OCI-LY1 (cell line): ENCODE measurements around the gene VCX3B.

ENCODE experiments used
- H2AFZ ChIP-seq: fragments of 200-600 bp; sonication (generic), shearing (Covaris generic); 2 replicates; pipeline ENCODE4 v1.6.0; 2014; ENCODE audit warnings: antibody characterized with exemption, mild to moderate bottlenecking, low read length
- H3F3A ChIP-seq: fragments of 200-600 bp; sonication (generic), shearing (Covaris generic); 2 replicates; pipeline ENCODE4 v1.6.0; 2014; ENCODE audit warnings: mild to moderate bottlenecking, antibody characterized with exemption, low read length, moderate library complexity; ENCODE audit not compliant: insufficient read depth
- H3K27ac ChIP-seq: fragments of 200-600 bp; sonication (generic); 2 replicates; pipeline ENCODE4 v1.5.1; 2014; ENCODE audit warnings: low read length, mixed run types, mild to moderate bottlenecking, low read depth; ENCODE audit not compliant: poor library complexity, severe bottlenecking
- H3K27me3 ChIP-seq: fragments of 200-600 bp; sonication (generic); 2 replicates; pipeline ENCODE4 v1.6.0; 2014; ENCODE audit warnings: antibody characterized with exemption, mild to moderate bottlenecking, low read length, moderate library complexity; ENCODE audit not compliant: insufficient read depth
- H3K36me3 ChIP-seq: fragments of 200-600 bp; sonication (generic); 2 replicates; pipeline ENCODE4 v1.6.1; 2014; ENCODE audit warnings: mild to moderate bottlenecking, antibody characterized with exemption, low read length, moderate library complexity, mixed read lengths; ENCODE audit not compliant: insufficient read depth
- H3K4me1 ChIP-seq: fragments of 200-600 bp; sonication (generic); 2 replicates; pipeline ENCODE4 v1.5.1; 2014; ENCODE audit warnings: mild to moderate bottlenecking, low read length, moderate library complexity; ENCODE audit not compliant: insufficient read depth, severe bottlenecking
- H3K4me2 ChIP-seq: fragments of 200-600 bp; sonication (generic), shearing (Covaris generic); 2 replicates; pipeline ENCODE4 v1.6.1; 2014; ENCODE audit warnings: low read length
- H3K4me3 ChIP-seq: fragments of 200-600 bp; sonication (generic); 2 replicates; pipeline ENCODE4 v1.5.1; 2014; ENCODE audit warnings: low read length, low read depth, mild to moderate bottlenecking, mixed read lengths; ENCODE audit not compliant: poor library complexity, severe bottlenecking
- H3K79me2 ChIP-seq: fragments of 200-600 bp; shearing (Covaris generic); 2 replicates; pipeline ENCODE4 v1.6.1; 2016; ENCODE audit warnings: mixed run types, low read length, mixed read lengths; ENCODE audit not compliant: insufficient read depth
- H3K9ac ChIP-seq: fragments of 200-600 bp; sonication (generic), shearing (Covaris generic); 2 replicates; pipeline ENCODE4 v1.6.1; 2014; ENCODE audit warnings: mild to moderate bottlenecking, low read length, mixed read lengths
- H3K9me2 ChIP-seq: fragments of 200-600 bp; sonication (generic), shearing (Covaris generic); 2 replicates; pipeline ENCODE4 v1.6.1; 2014; ENCODE audit warnings: low read depth, mild to moderate bottlenecking, low read length, mixed read lengths
- H3K9me3 ChIP-seq: fragments of 200-600 bp; shearing (Covaris generic); 2 replicates; pipeline ENCODE4 v1.6.1; 2014; ENCODE audit warnings: low read length, mixed read lengths
- H4K20me1 ChIP-seq: fragments of 200-600 bp; sonication (generic), shearing (Covaris generic); 2 replicates; pipeline ENCODE4 v1.6.0; 2016; ENCODE audit warnings: mild to moderate bottlenecking, low read length; ENCODE audit not compliant: insufficient read depth
- CTCF ChIP-seq: fragments of 200-600 bp; sonication (generic), shearing (Covaris generic); IDR thresholded peaks from 2 replicates; pipeline ENCODE4 v1.5.1; 2017; ENCODE audit warnings: mild to moderate bottlenecking, antibody characterized with exemption, low read length, moderate library complexity, mixed read lengths
- EZH2 ChIP-seq: fragments of 200-600 bp; sonication (generic), shearing (Covaris generic); IDR thresholded peaks from 2 replicates; pipeline ENCODE4 v1.8.0; 2017; ENCODE audit warnings: borderline replicate concordance, mixed run types, mild to moderate bottlenecking, antibody characterized with exemption, low read length, moderate library complexity, mixed read lengths

VCX3B gene

GRCh38 chrX:8504451-8504850, 39.8 kb downstream of the VCX3B start:
- no peak overlapping the region for H2AFZ ChIP-seq
- TF ChIP-seq CTCF (no peak), EZH2 (no peak)
- H3K9ac ChIP-seq = no peak overlapping the region
- no peaks in the 10 kb centered on the region for H3K4me1 ChIP-seq
- no peaks in the 10 kb centered on the region for H4K20me1 ChIP-seq
- H3K36me3 ChIP-seq = no peaks in the 10 kb centered on the region
- H3F3A ChIP-seq = no peaks in the 10 kb centered on the region
- no peaks in the 10 kb centered on the region for H3K9me3 ChIP-seq
- no peaks in the 10 kb centered on the region for H3K9me2 ChIP-seq
- no peak overlapping the region for H3K4me3 ChIP-seq
- no peaks in the 10 kb centered on the region for H3K79me2 ChIP-seq
- no peak overlapping the region for H3K27ac ChIP-seq
- H3K27me3 ChIP-seq = no peaks in the 10 kb centered on the region
- no peak overlapping the region for H3K4me2 ChIP-seq
